ENCODE data around the gene MYT1. TPM values are rescaled to one million over a fixed set of nuclear protein-coding genes. Genes with fewer than 3 reads are reported as not detected.
"Not testable (repeated sequence)": the region's sequence is repeated elsewhere in the genome, so short reads cannot be mapped to it uniquely, and the experiment has no call there.

MYT1 gene
- total RNA-seq, 1 donor from 2014 or later = 0.20 TPM

DNA sequence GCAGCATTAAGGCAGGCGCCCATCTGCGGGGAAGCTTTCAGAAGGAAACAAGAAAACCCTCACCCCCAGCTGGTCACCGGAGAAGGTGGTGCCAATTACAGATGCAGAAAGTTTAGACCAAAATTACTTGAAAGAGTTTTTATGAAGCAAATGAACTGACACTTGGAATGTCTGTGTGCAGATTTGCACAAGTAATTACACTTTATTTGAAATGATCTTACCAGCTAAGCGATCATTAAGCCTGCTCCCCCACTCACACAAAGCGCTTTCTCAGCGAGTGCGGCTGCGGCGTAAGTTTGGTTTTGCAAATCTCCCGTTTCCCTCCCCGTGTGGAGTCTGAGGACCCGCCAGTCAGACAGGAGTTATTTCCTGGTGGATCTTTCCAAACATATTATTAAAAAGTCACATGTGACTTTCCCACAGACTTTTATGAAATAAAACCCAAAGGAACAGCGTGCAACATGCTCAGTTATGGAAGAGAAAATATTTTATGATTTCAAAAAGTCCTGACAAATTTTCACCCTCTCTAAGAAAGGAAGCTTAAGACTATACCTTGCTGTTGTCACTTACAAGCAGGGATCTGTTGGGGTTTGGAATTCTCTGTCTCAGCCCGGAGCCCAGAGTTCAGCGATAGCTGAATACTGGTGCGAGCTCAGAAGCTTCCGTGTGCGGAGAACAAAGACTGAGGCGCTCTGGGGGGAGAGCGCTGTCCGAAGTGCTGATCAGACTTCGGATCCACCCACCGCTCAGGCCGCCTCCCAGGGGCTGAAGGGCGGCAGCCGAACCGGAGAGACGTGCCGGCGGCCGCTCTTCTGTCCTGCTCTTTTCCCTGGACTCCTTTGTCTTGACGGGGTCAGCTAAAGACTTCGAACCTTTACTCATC lies 2.7 kb upstream of the MYT1 start:
- ATAC-seq (peak; percentile 85), DNase-seq (peak; percentile 66)
- intact Hi-C loops (cut with micrococcal nuclease) = no loop called here

DNA sequence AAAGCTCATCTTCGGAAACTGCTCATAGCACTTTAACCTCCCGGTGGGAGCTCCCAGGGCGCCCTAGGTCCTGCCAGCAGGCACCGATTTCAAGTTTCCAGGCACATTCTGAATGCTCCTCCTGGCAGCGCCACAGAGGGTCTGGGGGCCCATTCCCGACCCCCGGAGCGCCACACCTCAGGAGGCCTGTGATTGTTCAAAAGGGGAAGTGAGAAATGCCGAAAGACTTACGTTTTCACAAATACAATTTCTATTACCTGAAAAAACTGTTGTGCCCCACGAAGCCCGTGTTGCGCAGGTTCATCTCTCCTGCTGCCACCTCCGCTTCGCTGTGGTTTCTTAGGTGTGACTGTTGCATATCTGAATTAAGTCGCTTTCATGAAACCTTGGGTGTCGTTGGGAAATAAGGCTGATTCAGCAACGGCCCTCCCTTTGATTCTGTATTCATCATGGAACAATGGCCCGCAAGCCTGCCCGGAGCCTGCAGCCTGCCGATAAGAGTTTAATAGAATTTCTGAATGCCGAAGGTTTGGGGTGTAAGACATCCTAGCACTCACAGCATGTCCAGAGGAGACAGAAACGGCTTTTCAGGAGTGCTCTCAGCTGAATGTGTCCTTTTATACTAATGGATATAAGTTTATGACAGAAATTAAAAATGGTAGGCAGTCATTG lies 1.9 kb upstream of the MYT1 start:
- intact Hi-C loops (cut with micrococcal nuclease) = no loop called here
- no peak for ATAC-seq
- peak; percentile 7 for DNase-seq

DNA sequence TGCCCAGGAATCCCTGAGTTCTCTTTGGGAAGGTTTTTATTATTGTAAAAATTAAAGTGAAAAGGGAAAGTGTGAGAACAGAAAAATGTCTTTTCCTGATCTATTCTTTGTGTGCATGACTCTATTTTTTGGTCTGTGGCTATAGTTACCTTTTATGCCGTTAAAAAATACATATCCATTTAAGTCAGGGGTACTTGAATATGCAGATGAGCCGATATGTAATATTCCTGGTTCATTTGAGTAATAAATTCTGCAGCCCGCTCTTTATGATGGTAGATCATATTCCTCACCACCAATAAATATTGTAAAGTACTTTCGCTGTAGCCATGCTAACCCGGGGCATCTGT lies 503 bp upstream of the MYT1 start:
- no peak for DNase-seq
- no peak for ATAC-seq
- intact Hi-C loops (cut with micrococcal nuclease) = no loop called here

DNA sequence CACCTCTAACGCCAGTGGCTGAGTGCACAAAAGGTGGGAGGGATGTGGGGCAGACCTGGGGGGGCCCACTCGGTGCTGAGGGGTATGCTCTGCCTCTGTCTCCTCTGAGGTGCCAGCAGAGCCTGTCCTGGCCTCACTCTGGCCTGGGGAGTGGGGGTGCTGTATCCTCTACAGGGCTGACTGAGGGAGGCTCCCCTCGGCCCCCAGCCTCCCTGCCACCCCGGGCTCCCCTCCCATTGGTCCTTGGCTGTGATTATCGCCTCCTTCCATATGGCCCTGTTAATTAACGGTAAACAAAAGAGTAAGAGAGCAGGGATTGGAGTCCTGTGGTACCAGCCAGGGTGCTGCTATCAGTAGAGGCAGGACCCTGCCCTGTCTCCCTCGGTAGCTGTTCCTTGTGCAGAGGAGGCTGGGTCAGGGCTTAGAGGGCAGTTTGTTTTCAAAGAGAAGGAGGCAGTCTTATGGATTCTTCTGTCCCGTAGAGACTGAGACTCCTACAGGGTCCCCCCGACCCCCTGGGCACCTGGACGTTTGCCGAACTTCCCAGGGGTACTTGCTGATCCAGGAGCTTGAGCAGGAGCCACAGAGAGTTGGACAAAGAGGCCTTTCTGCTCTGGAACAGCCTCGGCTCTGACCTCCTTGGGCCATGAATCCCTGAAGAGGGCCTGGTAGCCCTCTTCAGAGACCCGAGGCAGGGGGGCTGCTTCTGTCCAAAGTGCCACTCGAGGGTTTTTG lies 1.8 kb downstream of the MYT1 start:
- ATAC-seq (no peak), DNase-seq (peak; percentile 7)
- intact Hi-C loops (cut with micrococcal nuclease) = no loop called here

GRCh38 chr20:64166721-64167615 lies 2.7 kb downstream of the MYT1 start:
- intact Hi-C loops (cut with micrococcal nuclease) = no loop called here
- DNase-seq (peak; percentile 10), ATAC-seq (no peak)

DNA sequence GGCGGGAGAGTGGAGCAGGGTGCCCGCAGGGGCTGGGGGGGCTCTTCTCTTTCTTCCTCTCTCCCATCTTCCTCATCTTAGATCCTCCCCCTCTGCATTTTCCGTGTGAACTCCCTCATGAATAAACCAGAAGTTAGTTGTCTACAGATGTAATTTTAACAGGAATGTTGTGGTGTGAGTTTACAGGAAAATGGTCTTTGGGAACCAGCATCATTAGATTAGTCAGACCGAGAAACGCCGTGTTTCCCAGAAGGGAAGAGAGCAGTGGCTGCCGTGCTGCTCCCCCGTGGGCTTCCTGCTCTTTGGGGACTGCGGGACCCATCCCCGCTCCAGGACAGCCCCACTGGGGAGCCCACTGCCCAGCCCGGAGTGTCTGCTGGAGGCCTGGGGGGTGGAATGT lies 3.4 kb downstream of the MYT1 start:
- intact Hi-C loops (cut with micrococcal nuclease) = no loop called here
- DNase-seq (no peak), ATAC-seq (no peak)

- intact Hi-C loops (cut with micrococcal nuclease) = no loop called here
- DNase-seq (no peak), ATAC-seq (no peak)
Measured at GRCh38 chr20:64168381-64169090, 4.3 kb downstream of the MYT1 start.

- DNase-seq (no peak), ATAC-seq (no peak)
- intact Hi-C loops (cut with micrococcal nuclease) = no loop called here
Measured at GRCh38 chr20:64169091-64169560, 4.9 kb downstream of the MYT1 start.

- DNase-seq (no peak), ATAC-seq (no peak)
- intact Hi-C loops (cut with micrococcal nuclease) = no loop called here
Measured at GRCh38 chr20:64171211-64171610, 7.0 kb downstream of the MYT1 start.

GRCh38 chr20:64173116-64173515 lies 8.9 kb downstream of the MYT1 start:
- intact Hi-C loops (cut with micrococcal nuclease) = no loop called here
- no peak for ATAC-seq
- no peak for DNase-seq

DNA sequence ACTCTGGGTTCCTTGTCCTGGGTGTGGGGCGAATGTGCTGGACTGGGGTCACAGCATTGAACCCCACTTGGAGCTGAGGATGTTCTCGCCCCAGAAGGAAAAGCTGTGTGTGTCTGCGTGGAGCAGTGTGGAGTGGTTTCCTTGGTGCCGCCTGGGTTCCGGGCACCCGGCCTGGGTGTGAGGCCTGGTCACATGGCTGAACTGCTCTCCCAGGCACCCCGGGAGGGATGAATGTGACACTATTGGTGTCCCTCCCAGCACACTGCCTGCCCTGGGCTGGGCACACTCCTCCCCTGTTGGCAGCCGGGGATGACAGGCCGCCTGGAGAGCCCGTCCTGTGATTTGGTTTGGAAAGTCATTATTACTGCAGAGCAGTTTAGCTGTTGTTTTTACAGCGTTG lies 12.3 kb downstream of the MYT1 start:
- DNase-seq (peak; percentile 43), ATAC-seq (peak; percentile 78)
- intact Hi-C loops (cut with micrococcal nuclease) = no loop called here

DNA sequence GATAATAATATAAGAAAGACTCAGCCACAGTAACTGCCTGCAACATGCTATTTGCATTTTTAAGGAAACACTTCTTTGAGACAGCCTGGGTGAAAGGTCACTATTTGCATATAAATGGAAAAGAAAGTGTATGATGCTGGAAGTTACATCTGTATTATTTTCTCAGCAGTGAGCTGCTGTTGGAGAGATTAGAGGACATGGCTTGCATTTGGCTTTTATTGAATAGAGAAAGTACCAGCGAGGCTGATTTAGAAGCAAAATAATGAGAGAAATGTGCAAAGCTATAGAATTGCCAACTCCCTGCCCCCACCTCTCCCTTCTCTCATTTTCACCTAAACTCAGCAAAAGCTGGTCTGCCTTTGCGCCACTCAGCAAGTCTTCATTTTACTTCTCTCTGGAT lies 12.7 kb downstream of the MYT1 start:
- ATAC-seq (no peak), DNase-seq (no peak)
- intact Hi-C loops (cut with micrococcal nuclease) = no loop called here

GRCh38 chr20:64177384-64177783 lies 13.1 kb downstream of the MYT1 start:
- no peak for ATAC-seq
- intact Hi-C loops (cut with micrococcal nuclease) = no loop called here
- no peak for DNase-seq

- no peak for ATAC-seq
- intact Hi-C loops (cut with micrococcal nuclease) = no loop called here
- DNase-seq = no peak
Measured at GRCh38 chr20:64177787-64178186, 13.5 kb downstream of the MYT1 start.

DNA sequence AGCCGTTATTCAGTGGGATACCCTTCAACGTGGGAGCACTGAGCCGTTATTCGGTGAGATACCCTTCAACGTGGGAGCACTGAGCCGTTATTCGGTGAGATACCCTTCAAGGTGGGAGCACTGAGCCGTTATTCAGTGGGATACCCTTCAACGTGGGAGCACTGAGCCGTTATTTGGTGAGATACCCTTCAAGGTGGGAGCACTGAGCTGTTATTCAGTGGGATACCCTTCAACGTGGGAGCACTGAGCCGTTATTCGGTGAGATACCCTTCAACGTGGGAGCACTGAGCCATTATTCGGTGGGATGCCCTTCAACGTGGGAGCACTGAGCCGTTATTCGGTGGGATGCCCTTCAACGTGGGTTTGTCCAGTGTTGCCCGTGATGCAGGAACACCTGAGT lies 14.7 kb downstream of the MYT1 start:
- intact Hi-C loops (cut with micrococcal nuclease); ATAC-seq; DNase-seq: not testable (repeated sequence)

DNA sequence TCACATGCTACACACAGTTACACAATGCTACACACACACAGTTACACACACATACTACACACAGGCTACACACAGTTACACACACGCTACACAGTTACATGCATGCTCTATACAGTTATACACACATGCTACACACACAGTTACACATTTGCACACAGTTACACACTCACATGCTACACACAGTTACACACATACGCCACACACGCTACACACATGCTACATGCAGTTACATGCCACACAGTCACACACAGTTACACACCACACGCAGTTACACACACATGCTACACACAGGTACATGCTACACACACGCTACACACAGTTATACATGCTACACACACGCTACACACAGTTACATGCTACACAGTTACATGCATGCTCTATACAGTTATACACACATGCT lies 15.6 kb downstream of the MYT1 start:
- DNase-seq (no peak), ATAC-seq (no peak)
- intact Hi-C loops (cut with micrococcal nuclease) = no loop called here

GRCh38 chr20:64180673-64181072 lies 16.4 kb downstream of the MYT1 start:
- ATAC-seq (no peak), DNase-seq (no peak)
- intact Hi-C loops (cut with micrococcal nuclease) = no loop called here

- ATAC-seq (no peak), DNase-seq (no peak)
- intact Hi-C loops (cut with micrococcal nuclease) = no loop called here
Measured at GRCh38 chr20:64181391-64181790, 17.1 kb downstream of the MYT1 start.

All from left ventricle myocardium superior (tissue), 1 donor.